ENCODE measurements around the gene ARHGEF16. TPM values are rescaled to one million over a fixed set of nuclear protein-coding genes. Genes with fewer than 3 reads are reported as not detected.

ARHGEF16 gene
- total RNA-seq, 1 experiment from 2014 or later: 17.2 TPM

DNA sequence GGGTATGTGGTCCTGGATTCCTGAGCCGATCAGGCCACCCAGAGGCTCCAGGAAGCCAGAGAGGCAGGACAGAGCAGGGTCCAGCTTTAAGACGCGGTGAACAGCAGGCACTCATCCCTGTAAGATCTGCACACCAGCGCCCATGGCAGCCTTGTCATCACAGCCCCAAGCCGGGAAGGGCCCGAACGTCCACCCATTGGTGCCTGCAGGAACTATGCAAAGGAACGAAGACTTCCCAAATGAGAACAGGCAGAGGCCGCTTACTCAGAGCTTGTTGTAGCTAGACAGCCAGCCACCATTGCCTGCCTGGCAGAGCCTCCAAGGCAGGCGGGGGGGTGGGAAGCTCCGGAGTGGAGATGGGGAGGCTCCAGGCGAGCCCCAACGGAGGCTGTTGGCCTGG, 12.1 kb upstream of the ARHGEF16 start:
- DNase-seq (ENCODE audit: low spot score): no peak
- no peak for ATAC-seq
- Mint-ChIP-seq H3K27me3 (ENCODE audit: low read depth) (no peaks in the 10 kb centered on the region), H3K36me3 (no peaks in the 10 kb centered on the region), H3K27ac (no peak overlapping the region), H3K9me3 (no peaks in the 10 kb centered on the region), H3K4me1 (no peaks in the 10 kb centered on the region), H3K4me3 (no peak overlapping the region)
- no peak for TF ChIP-seq GABPB1 (CRISPR knock-in tag; IDR thresholded peaks at IDR 0.05)
- TF ChIP-seq ZNF138 (CRISPR knock-in tag; conservative IDR thresholded peaks at IDR 0.05): no peak
- TF ChIP-seq, protein P1, sequence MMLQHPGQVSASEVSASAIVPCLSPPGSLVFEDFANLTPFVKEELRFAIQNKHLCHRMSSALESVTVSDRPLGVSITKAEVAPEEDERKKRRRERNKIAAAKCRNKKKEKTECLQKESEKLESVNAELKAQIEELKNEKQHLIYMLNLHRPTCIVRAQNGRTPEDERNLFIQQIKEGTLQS (CRISPR knock-in tag; conservative IDR thresholded peaks at IDR 0.05): no peak
- TF ChIP-seq, protein P2, sequence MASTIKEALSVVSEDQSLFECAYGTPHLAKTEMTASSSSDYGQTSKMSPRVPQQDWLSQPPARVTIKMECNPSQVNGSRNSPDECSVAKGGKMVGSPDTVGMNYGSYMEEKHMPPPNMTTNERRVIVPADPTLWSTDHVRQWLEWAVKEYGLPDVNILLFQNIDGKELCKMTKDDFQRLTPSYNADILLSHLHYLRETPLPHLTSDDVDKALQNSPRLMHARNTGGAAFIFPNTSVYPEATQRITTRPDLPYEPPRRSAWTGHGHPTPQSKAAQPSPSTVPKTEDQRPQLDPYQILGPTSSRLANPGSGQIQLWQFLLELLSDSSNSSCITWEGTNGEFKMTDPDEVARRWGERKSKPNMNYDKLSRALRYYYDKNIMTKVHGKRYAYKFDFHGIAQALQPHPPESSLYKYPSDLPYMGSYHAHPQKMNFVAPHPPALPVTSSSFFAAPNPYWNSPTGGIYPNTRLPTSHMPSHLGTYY (CRISPR knock-in tag; IDR thresholded peaks at IDR 0.05): no peak
- TF ChIP-seq CBFB (CRISPR knock-in tag; IDR thresholded peaks at IDR 0.05; ENCODE audit: low read depth): no peak
- no peak for TF ChIP-seq NFYB (CRISPR knock-in tag; conservative IDR thresholded peaks at IDR 0.05; ENCODE audit: low read depth)
- TF ChIP-seq, protein P3, sequence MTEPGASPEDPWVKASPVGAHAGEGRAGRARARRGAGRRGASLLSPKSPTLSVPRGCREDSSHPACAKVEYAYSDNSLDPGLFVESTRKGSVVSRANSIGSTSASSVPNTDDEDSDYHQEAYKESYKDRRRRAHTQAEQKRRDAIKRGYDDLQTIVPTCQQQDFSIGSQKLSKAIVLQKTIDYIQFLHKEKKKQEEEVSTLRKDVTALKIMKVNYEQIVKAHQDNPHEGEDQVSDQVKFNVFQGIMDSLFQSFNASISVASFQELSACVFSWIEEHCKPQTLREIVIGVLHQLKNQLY (CRISPR knock-in tag; IDR thresholded peaks at IDR 0.05): no peak
- TF ChIP-seq, protein P4, sequence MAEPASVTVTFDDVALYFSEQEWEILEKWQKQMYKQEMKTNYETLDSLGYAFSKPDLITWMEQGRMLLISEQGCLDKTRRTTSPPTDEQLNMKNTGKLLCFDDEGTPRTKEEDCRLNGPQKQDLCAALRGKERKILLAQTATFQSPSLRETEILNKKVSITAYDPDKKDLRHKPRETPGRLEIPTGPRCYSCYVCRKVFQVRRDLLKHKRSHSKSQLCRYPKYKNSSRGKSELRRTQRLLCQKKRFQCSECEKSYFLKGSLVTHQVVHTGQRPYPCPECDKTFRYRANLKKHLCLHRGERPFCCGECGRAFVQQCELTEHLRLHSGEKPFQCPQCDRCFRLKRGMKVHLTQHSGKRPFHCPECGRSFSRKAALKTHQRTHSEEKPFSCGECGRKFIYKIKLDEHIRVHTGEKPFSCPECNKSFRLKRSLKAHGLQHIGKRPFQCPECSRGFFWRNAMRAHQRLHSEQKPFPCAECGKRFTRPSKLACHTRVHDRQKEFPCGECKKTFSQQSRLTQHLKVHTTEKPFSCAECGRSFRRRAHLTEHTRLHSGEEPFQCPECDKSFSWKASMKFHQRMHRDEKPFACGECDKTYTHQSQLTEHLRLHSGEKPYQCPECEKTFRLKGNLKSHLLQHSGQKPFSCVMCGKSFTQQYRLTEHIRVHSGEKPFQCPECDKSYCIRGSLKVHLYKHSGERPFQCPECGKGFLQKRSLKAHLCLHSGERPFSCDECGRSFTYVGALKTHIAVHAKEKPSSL (CRISPR knock-in tag; conservative IDR thresholded peaks at IDR 0.05): no peak
- TF ChIP-seq, protein P5, sequence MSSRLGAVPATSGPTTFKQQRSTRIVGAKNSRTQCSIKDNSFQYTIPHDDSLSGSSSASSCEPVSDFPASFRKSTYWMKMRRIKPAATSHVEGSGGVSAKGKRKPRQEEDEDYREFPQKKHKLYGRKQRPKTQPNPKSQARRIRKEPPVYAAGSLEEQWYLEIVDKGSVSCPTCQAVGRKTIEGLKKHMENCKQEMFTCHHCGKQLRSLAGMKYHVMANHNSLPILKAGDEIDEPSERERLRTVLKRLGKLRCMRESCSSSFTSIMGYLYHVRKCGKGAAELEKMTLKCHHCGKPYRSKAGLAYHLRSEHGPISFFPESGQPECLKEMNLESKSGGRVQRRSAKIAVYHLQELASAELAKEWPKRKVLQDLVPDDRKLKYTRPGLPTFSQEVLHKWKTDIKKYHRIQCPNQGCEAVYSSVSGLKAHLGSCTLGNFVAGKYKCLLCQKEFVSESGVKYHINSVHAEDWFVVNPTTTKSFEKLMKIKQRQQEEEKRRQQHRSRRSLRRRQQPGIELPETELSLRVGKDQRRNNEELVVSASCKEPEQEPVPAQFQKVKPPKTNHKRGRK (CRISPR knock-in tag; IDR thresholded peaks at IDR 0.05; ENCODE audit: borderline replicate concordance): no peak
- TF ChIP-seq CREB1 (CRISPR knock-in tag; IDR thresholded peaks at IDR 0.05): no peak
- TF ChIP-seq IRF2 (CRISPR knock-in tag; IDR thresholded peaks at IDR 0.05; ENCODE audit: borderline replicate concordance, low read depth): no peak
- TF ChIP-seq ATF1 (CRISPR knock-in tag; IDR thresholded peaks at IDR 0.05): no peak
- TF ChIP-seq, protein P6, sequence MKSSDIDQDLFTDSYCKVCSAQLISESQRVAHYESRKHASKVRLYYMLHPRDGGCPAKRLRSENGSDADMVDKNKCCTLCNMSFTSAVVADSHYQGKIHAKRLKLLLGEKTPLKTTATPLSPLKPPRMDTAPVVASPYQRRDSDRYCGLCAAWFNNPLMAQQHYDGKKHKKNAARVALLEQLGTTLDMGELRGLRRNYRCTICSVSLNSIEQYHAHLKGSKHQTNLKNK (CRISPR knock-in tag; IDR thresholded peaks at IDR 0.05): no peak
- no peak for TF ChIP-seq SMAD4 (CRISPR knock-in tag; IDR thresholded peaks at IDR 0.05)
- TF ChIP-seq, protein P7, sequence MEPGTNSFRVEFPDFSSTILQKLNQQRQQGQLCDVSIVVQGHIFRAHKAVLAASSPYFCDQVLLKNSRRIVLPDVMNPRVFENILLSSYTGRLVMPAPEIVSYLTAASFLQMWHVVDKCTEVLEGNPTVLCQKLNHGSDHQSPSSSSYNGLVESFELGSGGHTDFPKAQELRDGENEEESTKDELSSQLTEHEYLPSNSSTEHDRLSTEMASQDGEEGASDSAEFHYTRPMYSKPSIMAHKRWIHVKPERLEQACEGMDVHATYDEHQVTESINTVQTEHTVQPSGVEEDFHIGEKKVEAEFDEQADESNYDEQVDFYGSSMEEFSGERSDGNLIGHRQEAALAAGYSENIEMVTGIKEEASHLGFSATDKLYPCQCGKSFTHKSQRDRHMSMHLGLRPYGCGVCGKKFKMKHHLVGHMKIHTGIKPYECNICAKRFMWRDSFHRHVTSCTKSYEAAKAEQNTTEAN (CRISPR knock-in tag; IDR thresholded peaks at IDR 0.05): no peak
- TF ChIP-seq, protein P8, sequence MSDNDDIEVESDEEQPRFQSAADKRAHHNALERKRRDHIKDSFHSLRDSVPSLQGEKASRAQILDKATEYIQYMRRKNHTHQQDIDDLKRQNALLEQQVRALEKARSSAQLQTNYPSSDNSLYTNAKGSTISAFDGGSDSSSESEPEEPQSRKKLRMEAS (CRISPR knock-in tag; IDR thresholded peaks at IDR 0.05): no peak
- TF ChIP-seq ZNF121 (CRISPR knock-in tag; IDR thresholded peaks at IDR 0.05): no peak
- TF ChIP-seq, protein P9, sequence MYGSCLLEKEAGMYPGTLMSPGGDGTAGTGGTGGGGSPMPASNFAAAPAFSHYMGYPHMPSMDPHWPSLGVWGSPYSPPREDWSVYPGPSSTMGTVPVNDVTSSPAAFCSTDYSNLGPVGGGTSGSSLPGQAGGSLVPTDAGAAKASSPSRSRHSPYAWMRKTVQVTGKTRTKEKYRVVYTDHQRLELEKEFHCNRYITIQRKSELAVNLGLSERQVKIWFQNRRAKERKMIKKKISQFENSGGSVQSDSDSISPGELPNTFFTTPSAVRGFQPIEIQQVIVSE (CRISPR knock-in tag; IDR thresholded peaks at IDR 0.05; ENCODE audit: borderline replicate concordance): no peak
- POLR2A ChIA-PET: no interaction called here
- CTCF ChIA-PET: interaction anchor here (0.6 to 5.3 kb wide), 8 partner anchors 10 to 84 kb away, joined by 3 to 24 read pairs (median 4); no protein-coding TSS in a partner anchor

Measured in WTC11 (cell line).